PC-9 (cell line): ENCODE measurements around the gene ATOH8. TPM values are rescaled to one million over a fixed set of nuclear protein-coding genes. Genes with fewer than 3 reads are reported as not detected.

Experiments
- BruUV-seq: library from RNA; stranded (reverse); fragments of 400-500 nt; replicated peaks from 2 replicates; lab custom pipeline; 2021; lab: Mats Ljungman, UMichigan
- CTCF ChIA-PET: fragments of 300-600 bp; sonication (Branson Sonifier 250); formaldehyde crosslinking; loops from one replicate; lab custom pipeline; 2022; ENCODE audit warnings: antibody characterized with exemption; lab: Charles Lee
- POLR2A ChIA-PET: fragments of 300-600 bp; sonication (Branson Sonifier 250); formaldehyde crosslinking; loops from one replicate; lab custom pipeline; 2022; ENCODE audit warnings: antibody characterized with exemption; ENCODE audit not compliant: unreplicated experiment; lab: Charles Lee
- DNase-seq, 2 experiments: peaks; one replicate each; pipeline versions ENCODE4 v3.0.0 to v3.0.0-alpha.2; 2015 to 2022; ENCODE audit warnings: mixed read lengths in 1 of 2
- H2AFZ ChIP-seq: fragments of 200-600 bp; sonication (generic); 2 replicates; pipeline ENCODE4 v1.8.1; 2017; ENCODE audit warnings: antibody characterized with exemption
- H3F3A ChIP-seq: fragments of 200-600 bp; sonication (generic); 2 replicates; pipeline ENCODE4 v1.8.1; 2017; ENCODE audit warnings: antibody characterized with exemption, mild to moderate bottlenecking, low read depth; ENCODE audit not compliant: insufficient read depth
- H3K27ac ChIP-seq: fragments of 200-600 bp; sonication (generic); 2 replicates; pipeline ENCODE4 v1.6.1; 2016; ENCODE audit warnings: mixed run types
- H3K27me3 ChIP-seq: fragments of 200-600 bp; sonication (generic); 2 replicates; pipeline ENCODE4 v1.6.1; 2016; ENCODE audit warnings: low read depth, mixed run types; ENCODE audit not compliant: insufficient read depth
- H3K36me3 ChIP-seq: fragments of 200-600 bp; sonication (generic); 2 replicates; pipeline ENCODE4 v1.6.1; 2016; ENCODE audit warnings: low read depth, mixed run types
- H3K4me1 ChIP-seq: fragments of 200-600 bp; sonication (generic); replicated peaks from 2 replicates; pipeline ENCODE4 v1.6.1; 2016; ENCODE audit warnings: mixed run types; ENCODE audit not compliant: insufficient read depth
- H3K4me2 ChIP-seq: fragments of 200-600 bp; sonication (generic); 2 replicates; pipeline ENCODE4 v1.6.1; 2017; ENCODE audit warnings: mixed run types
- H3K4me3 ChIP-seq: fragments of 200-600 bp; sonication (generic); 2 replicates; pipeline ENCODE4 v1.6.1; 2016; ENCODE audit warnings: mixed run types
- H3K79me2 ChIP-seq: fragments of 200-600 bp; sonication (generic); 2 replicates; pipeline ENCODE4 v1.6.1; 2017; ENCODE audit warnings: low read depth, mixed run types
- H3K9me2 ChIP-seq: fragments of 200-600 bp; sonication (generic); 2 replicates; pipeline ENCODE4 v1.8.1; 2017; ENCODE audit warnings: mild to moderate bottlenecking; ENCODE audit not compliant: insufficient read depth
- H3K9me3 ChIP-seq: fragments of 200-600 bp; sonication (generic); 2 replicates; pipeline ENCODE4 v1.8.1; 2016; ENCODE audit warnings: low read depth; ENCODE audit not compliant: insufficient read depth
- H4K20me1 ChIP-seq: fragments of 200-600 bp; sonication (generic); 2 replicates; pipeline ENCODE4 v1.8.1; 2017; ENCODE audit not compliant: insufficient read depth
- EZH2 ChIP-seq: fragments of 200-600 bp; sonication (generic); IDR thresholded peaks from 2 replicates; pipeline ENCODE4 v1.8.0; 2017; ENCODE audit warnings: antibody characterized with exemption, low read depth
- intact Hi-C: fragments of 100-400 bp; cut with micrococcal nuclease; formaldehyde crosslinking; loops from one replicate; pipeline ENCODE4 v1.10.0; 2022; ENCODE audit not compliant: unreplicated experiment
- total RNA-seq: library from RNA; stranded (reverse); gene quantifications from 2 replicates; pipeline ENCODE4 v1.2.3, GENCODE V29; 2021
- TF ChIP-seq, protein P1 (sequence below): fragments of 200-600 bp; sonication (generic); conservative IDR thresholded peaks from 2 replicates; pipeline ENCODE4 v1.6.1; 2017; ENCODE audit warnings: mixed run types, antibody characterized with exemption, mild to moderate bottlenecking, moderate library complexity

ATOH8 gene
- total RNA-seq, 1 experiment from 2014 or later: not detected

DNA sequence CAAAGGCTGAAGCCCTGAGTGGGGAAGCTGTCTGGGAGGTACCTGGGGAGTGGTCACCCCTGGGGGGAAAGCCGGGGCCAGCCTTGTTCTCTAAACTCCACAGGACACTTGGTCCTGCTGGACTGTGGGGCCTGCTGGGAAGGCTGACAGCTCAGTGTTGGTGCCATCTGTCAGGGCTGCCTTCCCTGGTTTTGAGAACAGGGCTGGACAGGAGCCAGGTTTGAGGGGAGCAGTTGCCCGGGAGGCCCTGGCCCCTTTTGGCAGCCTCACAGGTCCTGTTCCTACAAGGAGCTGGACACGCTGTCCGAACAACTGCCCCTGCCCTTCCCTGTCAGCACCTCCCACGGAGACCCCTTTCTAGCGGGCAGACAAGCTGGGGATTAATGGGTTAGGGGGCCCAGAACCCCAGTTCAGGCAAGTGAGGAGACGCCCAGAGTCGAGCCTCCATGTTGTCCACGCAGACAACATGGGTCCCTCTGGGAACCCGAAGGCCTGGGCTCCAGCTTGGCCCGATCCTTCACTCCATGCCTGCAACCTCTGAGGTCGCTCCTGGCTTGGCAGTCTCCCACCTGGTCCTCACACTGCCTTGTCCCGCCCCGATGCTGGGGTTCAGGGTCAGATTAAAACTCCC is 40.8 kb downstream of the ATOH8 start:
- POLR2A ChIA-PET: no interaction called here
- no peaks in the 10 kb centered on the region for H3K79me2 ChIP-seq
- H3K36me3 ChIP-seq: no peaks in the 10 kb centered on the region
- no peak for TF ChIP-seq EZH2
- TF ChIP-seq, protein P1, sequence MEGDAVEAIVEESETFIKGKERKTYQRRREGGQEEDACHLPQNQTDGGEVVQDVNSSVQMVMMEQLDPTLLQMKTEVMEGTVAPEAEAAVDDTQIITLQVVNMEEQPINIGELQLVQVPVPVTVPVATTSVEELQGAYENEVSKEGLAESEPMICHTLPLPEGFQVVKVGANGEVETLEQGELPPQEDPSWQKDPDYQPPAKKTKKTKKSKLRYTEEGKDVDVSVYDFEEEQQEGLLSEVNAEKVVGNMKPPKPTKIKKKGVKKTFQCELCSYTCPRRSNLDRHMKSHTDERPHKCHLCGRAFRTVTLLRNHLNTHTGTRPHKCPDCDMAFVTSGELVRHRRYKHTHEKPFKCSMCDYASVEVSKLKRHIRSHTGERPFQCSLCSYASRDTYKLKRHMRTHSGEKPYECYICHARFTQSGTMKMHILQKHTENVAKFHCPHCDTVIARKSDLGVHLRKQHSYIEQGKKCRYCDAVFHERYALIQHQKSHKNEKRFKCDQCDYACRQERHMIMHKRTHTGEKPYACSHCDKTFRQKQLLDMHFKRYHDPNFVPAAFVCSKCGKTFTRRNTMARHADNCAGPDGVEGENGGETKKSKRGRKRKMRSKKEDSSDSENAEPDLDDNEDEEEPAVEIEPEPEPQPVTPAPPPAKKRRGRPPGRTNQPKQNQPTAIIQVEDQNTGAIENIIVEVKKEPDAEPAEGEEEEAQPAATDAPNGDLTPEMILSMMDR: no peak
- H3K27me3 ChIP-seq: no peaks in the 10 kb centered on the region; the same call in 1 of the 2 replicates
- no peaks in the 10 kb centered on the region; the same call in 1 of the 2 replicates for H4K20me1 ChIP-seq
- H3K27ac ChIP-seq: no peak overlapping the region
- peaks cover 9% of the 10 kb centered on the region for H3K4me1 ChIP-seq
- H2AFZ ChIP-seq: no peak overlapping the region
- H3K9me2 ChIP-seq: no peaks in the 10 kb centered on the region
- intact Hi-C loops: no loop called here
- H3K4me3 ChIP-seq: no peak overlapping the region
- no peaks in the 10 kb centered on the region for H3K9me3 ChIP-seq
- no peak overlapping the region for H3K4me2 ChIP-seq
- CTCF ChIA-PET: no interaction called here
- no peaks in the 10 kb centered on the region for H3F3A ChIP-seq
- BruUV-seq: no TSS peak
- DNase-seq: no peak

DNA sequence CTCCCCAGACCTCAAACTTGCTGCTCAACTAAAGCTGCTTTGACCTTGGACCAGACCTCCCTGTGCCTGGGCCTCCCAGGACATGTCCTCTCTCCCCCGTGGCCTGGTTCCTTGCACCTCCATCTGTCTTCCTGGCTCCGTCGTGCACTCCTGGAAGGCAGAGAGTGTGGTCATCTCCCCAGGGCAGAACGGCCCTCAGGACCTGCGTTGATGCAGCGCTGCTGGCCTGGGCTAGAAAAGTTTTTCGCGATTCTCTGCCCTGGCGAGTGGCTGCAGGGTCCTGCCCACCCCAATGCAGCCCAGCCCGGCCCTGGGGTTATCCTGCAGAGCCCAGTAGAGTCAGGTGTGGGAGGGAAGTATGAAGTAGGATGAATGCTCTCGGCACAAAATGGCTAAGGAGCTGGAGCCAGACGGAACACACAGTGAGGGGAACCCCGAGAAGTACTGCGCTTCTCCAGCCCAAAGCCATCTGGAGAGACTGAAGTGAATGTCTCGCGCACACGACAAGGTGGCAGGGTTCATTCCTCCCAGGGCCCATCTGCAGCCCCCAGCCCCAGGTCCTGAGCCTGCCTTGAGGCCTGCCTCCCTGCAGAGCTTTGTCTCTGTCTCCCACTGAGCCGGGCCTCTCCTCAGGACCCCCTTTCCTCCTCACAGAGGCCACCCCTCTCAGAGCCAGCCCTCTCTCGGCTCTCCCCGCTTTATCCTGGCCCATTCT is 41.7 kb downstream of the ATOH8 start:
- ChIA-PET CTCF (no interaction called here), POLR2A (no interaction called here)
- no peak overlapping the region for H3K4me2 ChIP-seq
- TF ChIP-seq, protein P1: no peak
- TF ChIP-seq EZH2: no peak
- H3K27ac ChIP-seq: no peak overlapping the region
- intact Hi-C loops: no loop called here
- H3K79me2 ChIP-seq: no peaks in the 10 kb centered on the region
- no peaks in the 10 kb centered on the region for H3K36me3 ChIP-seq
- H3K4me3 ChIP-seq: no peak overlapping the region
- peaks cover 14% of the 10 kb centered on the region for H3K4me1 ChIP-seq
- no TSS peak for BruUV-seq
- no peaks in the 10 kb centered on the region for H3F3A ChIP-seq
- H4K20me1 ChIP-seq: no peaks in the 10 kb centered on the region; the same call in 1 of the 2 replicates
- H2AFZ ChIP-seq: no peak overlapping the region
- DNase-seq: no peak
- no peaks in the 10 kb centered on the region for H3K9me2 ChIP-seq
- H3K9me3 ChIP-seq: no peaks in the 10 kb centered on the region
- no peaks in the 10 kb centered on the region; the same call in 1 of the 2 replicates for H3K27me3 ChIP-seq

DNA sequence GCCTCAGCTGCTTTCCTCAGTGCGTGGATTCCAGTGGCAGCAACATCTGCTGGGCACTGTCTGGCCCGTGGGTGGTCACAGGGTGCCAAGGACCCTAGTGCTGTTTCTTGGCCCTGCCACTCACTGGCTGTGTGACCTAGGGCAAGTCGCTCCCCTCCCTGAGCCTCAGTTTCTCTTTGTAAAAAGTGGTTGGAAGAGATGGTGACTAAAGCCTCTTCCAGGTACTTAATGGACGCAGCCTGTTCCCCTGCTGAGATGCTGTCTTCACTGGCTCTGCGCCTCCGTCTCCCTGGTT is 42.2 kb downstream of the ATOH8 start:
- H3K4me1 ChIP-seq: peaks cover 14% of the 10 kb centered on the region
- intact Hi-C loops: no loop called here
- H3K27ac ChIP-seq: no peak overlapping the region
- POLR2A ChIA-PET: no interaction called here
- no TSS peak for BruUV-seq
- H3K36me3 ChIP-seq: no peaks in the 10 kb centered on the region
- H3K9me3 ChIP-seq: no peaks in the 10 kb centered on the region
- H3K9me2 ChIP-seq: no peaks in the 10 kb centered on the region
- H3K4me3 ChIP-seq: no peak overlapping the region
- no peaks in the 10 kb centered on the region for H3K79me2 ChIP-seq
- H3F3A ChIP-seq: no peaks in the 10 kb centered on the region
- CTCF ChIA-PET: no interaction called here
- no peak for DNase-seq
- no peaks in the 10 kb centered on the region; the same call in 1 of the 2 replicates for H3K27me3 ChIP-seq
- TF ChIP-seq EZH2: no peak
- TF ChIP-seq, protein P1: no peak
- H4K20me1 ChIP-seq: no peaks in the 10 kb centered on the region; the same call in 1 of the 2 replicates
- H2AFZ ChIP-seq: no peak overlapping the region
- no peak overlapping the region for H3K4me2 ChIP-seq
